AG08396 (cell line): Measurements from ENCODE around the gene TBL3.
"Not testable (repeated sequence)": the region's sequence is repeated elsewhere in the genome, so short reads cannot be mapped to it uniquely, and the experiment has no call there.

Source experiments
- DNase-seq: peaks from one replicate; pipeline ENCODE4 v3.0.0; 2012; ENCODE audit warnings: low spot score, mixed read lengths

The TBL3 gene

GRCh38 chr16:1942810-1943726, 28.8 kb upstream of the TBL3 start, which contains the start of gene MSRB1:
Gene MSRB1 (minus strand): TSS chr16:1943199. CDS start chr16:1943156, 43 bp downstream.
- peak; percentile 100 for DNase-seq

DNA sequence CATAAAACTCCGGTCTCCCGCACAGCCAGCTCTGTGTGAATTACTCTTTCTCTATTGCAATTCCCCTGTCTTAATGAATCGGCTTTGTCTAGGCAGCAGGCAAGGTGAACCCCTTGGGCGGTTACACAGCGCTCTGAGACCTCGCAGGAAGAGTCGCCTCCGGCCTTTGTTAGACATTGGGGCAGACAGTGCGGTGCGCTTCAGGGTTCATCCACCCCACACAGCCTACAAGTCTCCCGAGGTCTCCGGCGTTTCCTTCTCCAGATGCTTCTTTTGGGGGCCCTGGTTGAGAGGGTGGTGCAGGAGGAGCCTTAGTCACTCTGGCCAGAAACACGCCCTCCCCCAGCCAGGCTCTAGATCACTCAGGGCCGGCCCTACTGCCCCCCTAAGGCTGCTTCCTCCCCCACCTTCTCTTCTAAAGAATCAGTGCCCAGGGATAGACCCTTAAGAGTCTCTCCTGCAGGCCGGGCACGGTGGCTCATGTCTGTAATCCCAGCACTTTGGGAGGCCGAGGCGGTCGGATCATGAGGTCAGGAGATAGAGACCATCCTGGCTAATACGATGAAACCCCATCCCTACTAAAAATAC, 27.1 kb upstream of the TBL3 start:
- no peak for DNase-seq

DNA sequence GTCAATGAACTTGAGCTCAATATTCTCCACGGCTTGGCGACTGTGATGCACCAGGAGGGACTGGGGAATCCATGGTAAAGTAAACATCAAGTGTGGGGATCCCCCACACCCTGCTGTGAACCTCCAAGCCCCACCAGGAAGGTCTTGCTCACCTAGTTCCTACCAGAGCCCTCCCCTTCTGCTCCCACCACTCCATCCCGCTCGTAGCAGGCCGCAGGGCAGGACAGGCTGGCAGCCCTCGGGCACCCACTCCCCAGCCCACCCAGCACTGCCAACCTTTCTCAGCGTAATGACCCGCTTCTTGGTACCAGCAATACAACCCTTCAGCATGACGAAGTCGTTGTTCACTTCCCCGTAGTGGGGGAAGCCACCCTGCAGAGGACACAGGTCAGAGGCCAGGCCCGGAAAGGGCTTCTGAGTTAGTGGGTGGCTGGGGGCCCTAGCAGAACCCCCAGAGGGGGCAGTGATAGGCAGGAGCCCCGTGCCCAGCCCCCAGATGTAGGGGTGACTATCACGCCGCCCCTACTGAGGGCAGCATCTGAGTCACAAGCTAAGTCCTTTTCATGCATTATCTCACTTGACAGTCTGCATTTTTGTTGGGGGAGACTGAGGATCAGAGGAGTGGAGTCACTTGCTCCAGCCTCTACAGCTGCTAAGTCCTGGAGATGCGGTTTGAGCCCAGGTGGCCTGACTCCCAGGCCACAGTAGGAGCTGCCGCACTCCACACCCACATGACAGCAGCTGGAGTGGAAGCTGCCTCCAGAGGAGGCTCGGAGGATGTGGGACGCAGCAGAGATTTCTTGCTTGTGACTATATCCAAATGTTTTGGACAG, 26.1 kb upstream of the TBL3 start:
- no peak for DNase-seq

GRCh38 chr16:1946495-1947368, 25.1 kb upstream of the TBL3 start:
- no peak for DNase-seq

GRCh38 chr16:1947369-1947670, 24.5 kb upstream of the TBL3 start:
- DNase-seq, result no peak

DNA sequence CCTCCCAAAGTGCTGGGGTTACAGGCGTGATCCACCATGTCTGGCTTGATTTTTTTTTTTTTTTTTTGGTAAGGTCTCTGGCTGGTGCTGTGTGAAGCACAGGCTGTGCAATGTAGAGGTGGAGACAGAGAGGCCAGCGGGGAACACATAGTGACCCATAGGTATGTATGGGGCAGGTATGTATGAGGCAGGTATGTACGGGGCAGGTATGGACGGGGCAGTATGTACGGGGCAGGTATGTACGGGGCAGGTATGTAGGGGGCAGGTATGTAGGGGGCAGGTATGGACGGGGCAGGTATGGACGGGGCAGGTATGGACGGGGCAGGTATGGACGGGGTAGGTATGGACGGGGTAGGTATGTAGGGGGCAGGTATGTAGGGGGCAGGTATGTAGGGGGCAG, 22.3 kb upstream of the TBL3 start:
- no peak for DNase-seq

GRCh38 chr16:1950047-1950446, 21.8 kb upstream of the TBL3 start:
- no peak for DNase-seq

GRCh38 chr16:1950559-1950958, 21.3 kb upstream of the TBL3 start:
- DNase-seq, result no peak

DNA sequence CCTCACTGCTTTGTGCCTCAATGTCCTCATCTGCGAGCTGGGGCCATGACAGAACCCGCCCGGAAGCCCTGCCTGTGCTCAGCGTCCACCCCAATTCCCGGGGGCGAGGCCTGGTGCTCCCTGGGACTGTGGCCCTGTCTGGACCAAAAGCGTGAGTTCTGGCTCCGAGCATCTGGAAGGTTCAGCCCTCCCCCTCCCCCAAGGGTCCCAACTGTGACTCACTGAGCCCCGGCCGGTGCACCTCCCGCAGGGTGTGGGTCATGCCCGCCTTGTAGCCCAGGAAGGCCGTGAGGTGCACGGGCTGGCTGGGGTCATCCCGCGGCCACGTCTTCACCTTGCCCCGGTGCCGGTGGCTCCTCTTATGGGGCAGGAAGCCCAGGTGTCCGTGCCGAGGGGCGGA, 18.1 kb upstream of the TBL3 start:
- DNase-seq, result no peak

GRCh38 chr16:1957434-1958142, 14.3 kb upstream of the TBL3 start:
- not testable (repeated sequence) for DNase-seq

- not testable (repeated sequence) for DNase-seq
Measured at GRCh38 chr16:1958143-1958491, 13.7 kb upstream of the TBL3 start.

DNA sequence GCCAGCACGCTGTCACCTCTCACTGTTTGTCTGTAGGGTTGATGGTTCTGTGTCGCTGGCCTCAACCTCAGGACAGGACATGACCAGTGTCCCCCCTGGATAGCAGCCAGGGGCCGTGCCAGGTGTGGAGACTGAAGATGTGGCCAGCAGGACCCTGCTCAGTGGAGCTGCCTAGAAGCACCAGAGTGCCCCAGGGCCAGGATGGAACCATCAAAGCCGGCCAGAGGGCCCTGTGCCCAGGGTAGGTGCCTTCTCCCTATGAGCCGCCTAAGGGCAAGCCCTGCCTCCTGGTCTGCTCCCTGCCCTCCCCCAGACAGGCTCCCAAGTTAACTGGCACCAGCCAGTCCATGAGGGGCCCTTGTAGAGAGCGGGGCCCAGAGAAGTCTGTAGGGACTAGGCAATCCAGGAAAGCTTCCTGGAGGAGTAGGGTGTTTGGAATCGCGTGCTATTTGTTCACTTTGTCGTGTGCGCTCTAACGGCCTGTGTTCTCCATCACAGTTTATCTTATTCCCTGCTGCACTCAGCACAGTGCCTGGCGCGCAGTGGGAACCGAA, 13.1 kb upstream of the TBL3 start:
- no peak for DNase-seq

DNA sequence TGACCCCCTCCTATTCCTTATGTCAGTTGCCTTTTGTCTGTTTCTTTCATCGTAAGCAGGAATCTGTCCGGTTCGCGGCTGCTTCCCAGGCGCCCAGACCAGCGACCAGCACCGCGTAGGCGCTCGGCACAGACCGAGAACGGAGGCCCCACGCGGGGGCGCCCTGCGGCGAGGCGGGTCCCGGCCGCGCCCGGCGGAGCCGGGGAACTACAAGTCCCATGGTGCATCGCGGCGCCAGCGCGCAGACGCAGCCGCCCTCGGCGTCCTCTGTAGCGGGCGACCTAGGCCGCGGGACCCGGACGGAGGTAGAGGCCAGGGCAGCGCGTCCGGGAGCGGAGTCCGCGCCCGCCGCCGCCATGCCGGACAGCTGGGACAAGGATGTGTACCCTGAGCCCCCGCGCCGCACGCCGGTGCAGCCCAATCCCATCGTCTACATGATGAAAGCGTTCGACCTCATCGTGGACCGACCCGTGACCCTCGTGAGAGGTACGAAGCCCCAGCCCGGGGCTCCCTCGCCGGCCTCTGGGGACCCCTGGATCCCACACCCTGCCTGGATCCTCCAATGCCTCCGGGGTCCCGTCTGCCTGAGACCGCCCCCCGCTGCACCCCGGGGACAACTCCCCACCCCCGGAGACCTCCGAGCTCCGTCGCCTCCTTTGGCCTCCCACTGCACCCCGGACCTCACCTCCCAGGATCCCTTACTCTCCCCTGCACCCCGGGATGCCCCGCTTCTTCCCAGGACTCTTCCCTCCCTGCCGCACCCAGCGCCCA, 12.4 kb upstream of the TBL3 start, which contains the start of gene NDUFB10:
Gene NDUFB10 (plus strand): TSS at position 270 of the 771 bp plus-strand sequence. CDS start 87 bp downstream, at position 357.
- DNase-seq, result peak; percentile 95

- DNase-seq, result no peak
Measured at GRCh38 chr16:1960665-1961630, 10.9 kb upstream of the TBL3 start.

- DNase-seq, result no peak
Measured at GRCh38 chr16:1961651-1962067, 10.2 kb upstream of the TBL3 start.

- not testable (repeated sequence) for DNase-seq
Measured at GRCh38 chr16:1962161-1963153, 9.4 kb upstream of the TBL3 start.

DNA sequence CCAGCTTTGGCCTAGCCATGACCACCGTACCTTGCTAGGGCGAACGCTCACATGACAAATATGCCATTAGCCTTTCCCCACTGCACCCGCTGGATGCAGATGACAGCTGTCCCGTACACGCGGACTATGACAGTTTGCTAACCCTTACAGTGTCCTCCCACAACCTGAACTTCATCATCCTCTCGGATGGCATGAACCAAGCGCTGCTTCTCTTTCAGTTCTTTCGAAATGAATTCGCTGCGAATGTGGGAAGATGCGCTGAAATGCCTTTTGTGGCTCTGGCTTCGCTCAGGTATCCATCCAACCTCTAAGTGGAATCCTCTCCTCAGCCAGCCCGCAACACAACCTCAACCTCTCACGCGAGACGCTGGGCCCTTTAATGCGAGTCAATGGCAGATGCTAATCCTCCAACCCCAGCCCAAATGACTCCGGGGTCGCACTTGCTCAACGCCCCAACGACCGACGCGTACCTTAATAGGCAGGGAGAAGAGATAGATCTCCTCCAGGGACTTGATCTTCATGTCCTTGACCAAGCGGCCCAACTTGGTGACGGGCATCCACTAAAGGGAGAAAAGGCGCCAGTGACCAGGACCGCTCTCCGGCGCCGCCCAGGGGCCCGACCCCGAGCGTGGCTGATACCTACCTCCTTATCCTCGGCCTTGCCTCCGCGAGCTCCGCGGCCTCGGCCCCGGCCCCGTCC, 7.9 kb upstream of the TBL3 start:
- DNase-seq, result no peak
